ENCODE results near the gene TP53BP2. TPM values are rescaled to one million over a fixed set of nuclear protein-coding genes. Genes with fewer than 3 reads are reported as not detected.

The TP53BP2 gene
- total and polyA plus RNA-seq, 2 experiments from 2014 or later = 31.6 to 57.8 TPM

GRCh38 chr1:223733898-223734852 lies 111.6 kb downstream of the TP53BP2 start:
- Histone ChIP-seq H3K79me2 (peaks cover 44% of the 10 kb centered on the region), H3K9me3 (ENCODE audit: low read depth) (no peaks in the 10 kb centered on the region), H3K27me3 (no peaks in the 10 kb centered on the region), H3K4me1 (ENCODE audit: insufficient read depth) (peaks cover 64% of the 10 kb centered on the region), H3K36me3 (replicated peaks; ENCODE audit: insufficient read depth, low read depth) (no peaks in the 10 kb centered on the region), H3K27ac (peak overlapping the region; percentile 77), H3K4me3 (no peak overlapping the region), H4K20me1 (ENCODE audit: insufficient read depth, poor library complexity, severe bottlenecking) (no peaks in the 10 kb centered on the region), H2AFZ (no peak overlapping the region), H3K4me2 (no peak overlapping the region), H3K9me2 (replicated peaks; ENCODE audit: insufficient read depth) (no peaks in the 10 kb centered on the region)
- DNase-seq (ENCODE audit: low spot score) = no peak
- WGBS (ENCODE audit: low lambda C conversion rate, missing lambda C conversion rate) = 75% methylated on average over 20 of the region's 20 CpGs
- TF ChIP-seq CTCF (IDR thresholded peaks at IDR 0.05; ENCODE audit: poor library complexity) = no peak
- no peak for TF ChIP-seq EZH2 (IDR thresholded peaks at IDR 0.05; ENCODE audit: borderline replicate concordance)
- TF ChIP-seq EZH2phosphoT487 (IDR thresholded peaks at IDR 0.05; ENCODE audit: low read depth, severe bottlenecking, unreplicated experiment) = no peak

- no peak for TF ChIP-seq EZH2phosphoT487 (IDR thresholded peaks at IDR 0.05; ENCODE audit: low read depth, severe bottlenecking, unreplicated experiment)
- TF ChIP-seq EZH2 (IDR thresholded peaks at IDR 0.05; ENCODE audit: borderline replicate concordance) = no peak
- no peak for TF ChIP-seq CTCF (IDR thresholded peaks at IDR 0.05; ENCODE audit: poor library complexity)
- Histone ChIP-seq H3K27me3 (no peaks in the 10 kb centered on the region), H3K4me3 (no peak overlapping the region), H3K36me3 (replicated peaks; ENCODE audit: insufficient read depth, low read depth) (no peaks in the 10 kb centered on the region), H3K9me2 (replicated peaks; ENCODE audit: insufficient read depth) (no peaks in the 10 kb centered on the region), H3K79me2 (peaks cover 54% of the 10 kb centered on the region), H3K27ac (peak overlapping the region; percentile 77), H3K9me3 (ENCODE audit: low read depth) (no peaks in the 10 kb centered on the region), H3K4me2 (no peak overlapping the region), H4K20me1 (ENCODE audit: insufficient read depth, poor library complexity, severe bottlenecking) (no peaks in the 10 kb centered on the region), H3K4me1 (ENCODE audit: insufficient read depth) (peaks cover 55% of the 10 kb centered on the region), H2AFZ (no peak overlapping the region)
- 66% methylated on average over 6 of the region's 6 CpGs for WGBS (ENCODE audit: low lambda C conversion rate, missing lambda C conversion rate)
- no peak for DNase-seq (ENCODE audit: low spot score)
These were observed 112.6 kb downstream of the TP53BP2 start for GRCh38 chr1:223732993-223733798.

- H3K4me1 ChIP-seq (ENCODE audit: insufficient read depth) = peaks cover 53% of the 10 kb centered on the region
- H3K27ac ChIP-seq = peak overlapping the region; percentile 77
- H3K9me3 ChIP-seq (ENCODE audit: low read depth) = no peaks in the 10 kb centered on the region
- H2AFZ ChIP-seq = no peak overlapping the region
- H4K20me1 ChIP-seq (ENCODE audit: insufficient read depth, poor library complexity, severe bottlenecking) = no peaks in the 10 kb centered on the region
- no peaks in the 10 kb centered on the region for H3K9me2 ChIP-seq (replicated peaks; ENCODE audit: insufficient read depth)
- peak; percentile 78 for DNase-seq (ENCODE audit: low spot score)
- no peaks in the 10 kb centered on the region for H3K27me3 ChIP-seq
- H3K79me2 ChIP-seq = peaks cover 61% of the 10 kb centered on the region
- H3K4me2 ChIP-seq = peak overlapping the region; percentile 38
- TF ChIP-seq EZH2 (IDR thresholded peaks at IDR 0.05; ENCODE audit: borderline replicate concordance) (no peak), CTCF (IDR thresholded peaks at IDR 0.05; ENCODE audit: poor library complexity) (no peak), EZH2phosphoT487 (IDR thresholded peaks at IDR 0.05; ENCODE audit: low read depth, severe bottlenecking, unreplicated experiment) (no peak)
- H3K4me3 ChIP-seq = no peak overlapping the region
- 68% methylated on average over 13 of the region's 13 CpGs for WGBS (ENCODE audit: low lambda C conversion rate, missing lambda C conversion rate)
- H3K36me3 ChIP-seq (replicated peaks; ENCODE audit: insufficient read depth, low read depth) = no peaks in the 10 kb centered on the region
These were observed 114.5 kb downstream of the TP53BP2 start for GRCh38 chr1:223731133-223731770.
